ENCODE results near the gene BTAF1. TPM values are rescaled to one million over a fixed set of nuclear protein-coding genes. Genes with fewer than 3 reads are reported as not detected.

BTAF1 gene
- total and polyA plus RNA-seq, 2 experiments from 2014 or later: 30.4 to 55.7 TPM

GRCh38 chr10:92052741-92053140, 129.2 kb downstream of the BTAF1 start (continued):
- TF ChIP-seq ETS1 (IDR thresholded peaks at IDR 0.05) (no peak), POLR2AphosphoS5 (IDR thresholded peaks at IDR 0.05; ENCODE audit: low read depth) (no peak), REST (IDR thresholded peaks at IDR 0.05; ENCODE audit: unreplicated experiment) (no peak), EZH2phosphoT487 (IDR thresholded peaks at IDR 0.05; ENCODE audit: unreplicated experiment) (no peak)

- Histone ChIP-seq H3K4me3 (no peak overlapping the region), H3K9me2 (ENCODE audit: insufficient read depth) (no peaks in the 10 kb centered on the region), H3K4me1 (ENCODE audit: insufficient read depth) (no peaks in the 10 kb centered on the region), H4K20me1 (replicated peaks; ENCODE audit: insufficient read depth) (no peaks in the 10 kb centered on the region), H3K27ac (ENCODE audit: low read depth) (no peak overlapping the region), H2AFZ (no peak overlapping the region), H3F3A (replicated peaks; ENCODE audit: low read depth) (no peaks in the 10 kb centered on the region), H3K79me2 (replicated peaks; ENCODE audit: insufficient read depth) (no peaks in the 10 kb centered on the region), H3K36me3 (ENCODE audit: insufficient read depth) (no peaks in the 10 kb centered on the region), H3K4me2 (no peak overlapping the region), H3K27me3 (ENCODE audit: insufficient read depth) (no peaks in the 10 kb centered on the region)
- TF ChIP-seq JUNB (IDR thresholded peaks at IDR 0.05; ENCODE audit: unreplicated experiment): no peak
- no peak for TF ChIP-seq ETS1 (IDR thresholded peaks at IDR 0.05)
- Mint-ChIP-seq H3K4me3 (no peak overlapping the region), H3K36me3 (ENCODE audit: low read depth) (no peaks in the 10 kb centered on the region), H3K27me3 (ENCODE audit: insufficient read depth, low read depth, poor library complexity) (peaks cover 4% of the 10 kb centered on the region), H3K4me1 (no peaks in the 10 kb centered on the region; the same call in 2 of the 3 replicates), H3K9me3 (no peaks in the 10 kb centered on the region), H3K27ac (no peak overlapping the region)
- no peak for ATAC-seq
- no peak for DNase-seq (ENCODE audit: low spot score)
These were observed 131.2 kb downstream of the BTAF1 start for GRCh38 chr10:92054807-92055206.

- no peaks in the 10 kb centered on the region for H4K20me1 ChIP-seq (replicated peaks; ENCODE audit: insufficient read depth)
- Mint-ChIP-seq H3K27ac (no peak overlapping the region), H3K9me3 (no peaks in the 10 kb centered on the region), H3K4me3 (no peak overlapping the region), H3K36me3 (ENCODE audit: low read depth) (no peaks in the 10 kb centered on the region), H3K4me1 (no peaks in the 10 kb centered on the region), H3K27me3 (ENCODE audit: insufficient read depth, low read depth, poor library complexity) (no peaks in the 10 kb centered on the region)
- H3F3A ChIP-seq (replicated peaks; ENCODE audit: low read depth): no peaks in the 10 kb centered on the region
- no peaks in the 10 kb centered on the region for H3K4me1 ChIP-seq (ENCODE audit: insufficient read depth)
- no peaks in the 10 kb centered on the region for H3K27me3 ChIP-seq (ENCODE audit: insufficient read depth)
- H3K4me2 ChIP-seq: no peak overlapping the region
- no peak for ATAC-seq
- no peak overlapping the region for H3K27ac ChIP-seq (ENCODE audit: low read depth)
- no peaks in the 10 kb centered on the region for H3K36me3 ChIP-seq (ENCODE audit: insufficient read depth)
- H2AFZ ChIP-seq: no peak overlapping the region
- DNase-seq (ENCODE audit: low spot score): no peak
- no peaks in the 10 kb centered on the region for H3K9me2 ChIP-seq (ENCODE audit: insufficient read depth)
- no peak overlapping the region for H3K4me3 ChIP-seq
- no peaks in the 10 kb centered on the region for H3K79me2 ChIP-seq (replicated peaks; ENCODE audit: insufficient read depth)
- TF ChIP-seq ZNF462 (CRISPR knock-in tag; IDR thresholded peaks at IDR 0.05) (no peak), STAT1 (IDR thresholded peaks at IDR 0.05; ENCODE audit: unreplicated experiment) (no peak), EZH2 (IDR thresholded peaks at IDR 0.05; ENCODE audit: low read depth, unreplicated experiment) (no peak), ZNF114 (CRISPR knock-in tag; IDR thresholded peaks at IDR 0.05) (no peak)
These were observed 138.7 kb downstream of the BTAF1 start for GRCh38 chr10:92062273-92062672.

Measured in GM23338 (cell line).